ENCODE results near the gene BBS1. TPM values are rescaled to one million over a fixed set of nuclear protein-coding genes. Genes with fewer than 3 reads are reported as not detected.

Gene BBS1
- total and polyA plus RNA-seq, 2 donors (not counting 3 experiments of a cell fraction or from before 2014, with no cell fraction given), result 29.2 to 32.9 TPM

- CTCF ChIA-PET, result interaction anchor here (1.1 to 2.7 kb wide), 2 partner anchors 76 to 116 kb away, joined by 3 to 13 read pairs; partner anchors contain the start of genes RBM4 and RBM4B
Observed at GRCh38 chr11:66561975-66562248, 51.5 kb downstream of the BBS1 start.

More at GRCh38 chr11:66561975-66562248, 51.5 kb downstream of the BBS1 start:
- Histone ChIP-seq H3K27me3 (ENCODE audit: control insufficient read depth in 2 of 2, insufficient read depth in 2 of 2, low read length in 2 of 2) (peaks cover 5 to 6% of the 10 kb centered on the region in 2 experiments), H4K20me1 (replicated peaks; ENCODE audit: control insufficient read depth, extremely low read depth, insufficient read depth, low read length) (no peaks in the 10 kb centered on the region), H3K9me1 (replicated peaks; ENCODE audit: control insufficient read depth, extremely low read depth, insufficient read depth, low read length) (no peaks in the 10 kb centered on the region), H2AFZ (ENCODE audit: low read depth, low read length) (no peak overlapping the region), H3K79me2 (ENCODE audit: control insufficient read depth, insufficient read depth, low read length) (no peaks in the 10 kb centered on the region), H3K4me3 (replicated peaks in 1 of 3; ENCODE audit: insufficient read depth in 1 of 3, low read depth in 1 of 3, low read length in 3 of 3) (no peak overlapping the region), H3K36me3 (ENCODE audit: control insufficient read depth in 2 of 2, extremely low read depth in 1 of 2, insufficient read depth in 2 of 2, low read length in 2 of 2) (no peaks in the 10 kb centered on the region), H3K9me3 (replicated peaks; ENCODE audit: control insufficient read depth, insufficient read depth, low read length) (no peaks in the 10 kb centered on the region), H3K4me1 (ENCODE audit: control insufficient read depth, extremely low read depth, insufficient read depth, low read length) (no peaks in the 10 kb centered on the region), H3K9ac (replicated peaks; ENCODE audit: extremely low read depth, insufficient read depth, low read length) (no peak overlapping the region), H3K27ac (ENCODE audit: insufficient read depth, low read depth, low read length) (no peak overlapping the region), H3K4me2 (ENCODE audit: insufficient read depth, low read length) (no peak overlapping the region)
- FAIRE-seq, result no peak
- no TSS peak for BruUV-seq (replicated peaks)
- TF ChIP-seq MAX (IDR thresholded peaks at IDR 0.05; ENCODE audit: insufficient read depth, insufficient read length), result no peak
- TF ChIP-seq FOS (IDR thresholded peaks at IDR 0.05; ENCODE audit: borderline replicate concordance, insufficient read depth, low read length), result no peak
- no peak for TF ChIP-seq POLR2AphosphoS5 (IDR thresholded peaks at IDR 0.05; ENCODE audit: insufficient read depth, low read depth, low read length)
- TF ChIP-seq MYC (IDR thresholded peaks at IDR 0.05; ENCODE audit: low read depth, low read length), result no peak
- no peak for TF ChIP-seq GATA2 (IDR thresholded peaks at IDR 0.05; ENCODE audit: insufficient read depth, insufficient read length, low read depth, low read length)
- no peak for TF ChIP-seq CTCF (IDR thresholded peaks at IDR 0.05; ENCODE audit: extremely low read depth in 1 of 2, insufficient read depth in 1 of 2, low read depth in 1 of 2, low read length in 2 of 2)
- no peak for TF ChIP-seq EZH2 (IDR thresholded peaks at IDR 0.05; ENCODE audit: borderline replicate concordance, low read depth, low read length, severe bottlenecking)
- no peak for TF ChIP-seq JUN (IDR thresholded peaks at IDR 0.05; ENCODE audit: borderline replicate concordance, insufficient read depth, insufficient read length, low read depth)
- TF ChIP-seq POLR2A (IDR thresholded peaks at IDR 0.05; ENCODE audit: low read depth, low read length), result no peak
- POLR2A ChIA-PET, result interaction anchor here (0.6 kb wide), 2 partner anchors 55 to 760 kb away, joined by 3 to 4 read pairs; no protein-coding TSS in a partner anchor
- DNase-seq (ENCODE audit: low read depth, low spot score), result no peak
- intact Hi-C loops (cut with micrococcal nuclease) (no loop called here), dilution Hi-C loops (cut with MboI; ENCODE audit: extremely low pct_ligation_motif_present, low sequenced_read_pairs) (no loop called here)

All from endothelial cell of umbilical vein (primary cell).